HepG2 (cell line): Measurements from ENCODE around the gene HCRT. TPM values are rescaled to one million over a fixed set of nuclear protein-coding genes. Genes with fewer than 3 reads are reported as not detected.

Source experiments
- ADNP ChIP-seq: sonication (generic); formaldehyde crosslinking; IDR thresholded peaks from 2 replicates; pipeline ENCODE4 v1.4.0; 2020; ENCODE audit warnings: missing genetic modification reagents
- AKAP8 ChIP-seq: sonication (generic); formaldehyde crosslinking; IDR thresholded peaks from 2 replicates; pipeline ENCODE4 v1.5.1; 2020; ENCODE audit warnings: mild to moderate bottlenecking, missing genetic modification reagents
- CENPX ChIP-seq: sonication (generic); formaldehyde crosslinking; IDR thresholded peaks from 2 replicates; pipeline ENCODE4 v1.9.0; 2021; ENCODE audit warnings: mild to moderate bottlenecking, missing genetic modification reagents, moderate library complexity
- EZH2 ChIP-seq: conservative IDR thresholded peaks from 2 replicates; pipeline ENCODE4 v1.6.1; 2012; ENCODE audit warnings: mild to moderate bottlenecking, low read depth, low read length, moderate library complexity
- FOXA3 ChIP-seq: IDR thresholded peaks from 2 replicates; pipeline ENCODE4 v1.6.1; 2016; ENCODE audit warnings: missing genetic modification reagents, missing compliant biosample characterization
- GZF1 ChIP-seq: sonication (generic); formaldehyde crosslinking; IDR thresholded peaks from 2 replicates; pipeline ENCODE4 v1.5.1; 2020; ENCODE audit warnings: mild to moderate bottlenecking, missing genetic modification reagents
- JUND ChIP-seq: sonication (generic); formaldehyde crosslinking; IDR thresholded peaks from 2 replicates; pipeline ENCODE4 v1.8.0; 2022; ENCODE audit warnings: mild to moderate bottlenecking, missing genetic modification reagents
- MAFF ChIP-seq: IDR thresholded peaks from 2 replicates; pipeline ENCODE4 v1.6.1; 2011; ENCODE audit warnings: low read depth, low read length, improper control_type of control experiment
- MAFG ChIP-seq: sonication (generic); formaldehyde crosslinking; IDR thresholded peaks from 2 replicates; pipeline ENCODE4 v1.5.1; 2020; ENCODE audit warnings: mild to moderate bottlenecking, missing genetic modification reagents
- NFATC3 ChIP-seq: sonication (generic); formaldehyde crosslinking; IDR thresholded peaks from 2 replicates; pipeline ENCODE4 v1.5.1; 2020; ENCODE audit warnings: mild to moderate bottlenecking, missing genetic modification reagents
- NR1H2 ChIP-seq: sonication (generic); formaldehyde crosslinking; IDR thresholded peaks from 2 replicates; pipeline ENCODE4 v1.8.1; 2022; ENCODE audit warnings: low read depth, missing genetic modification reagents, borderline replicate concordance
- NR2F2 ChIP-seq: IDR thresholded peaks from 2 replicates; pipeline ENCODE4 v1.6.1; 2012; ENCODE audit warnings: low read depth, inconsistent platforms, borderline replicate concordance
- RXRA ChIP-seq: sonication (generic); formaldehyde crosslinking; IDR thresholded peaks from 2 replicates; pipeline ENCODE4 v1.5.1; 2020; ENCODE audit warnings: missing genetic modification reagents
- SMAD3 ChIP-seq: sonication (generic); formaldehyde crosslinking; IDR thresholded peaks from 2 replicates; pipeline ENCODE4 v1.4.0; 2020; ENCODE audit warnings: missing genetic modification reagents
- SUZ12 ChIP-seq: fragments of 150-350 bp; IDR thresholded peaks from 2 replicates; pipeline ENCODE4 v1.6.1; 2014; ENCODE audit warnings: low read depth, low read length
- ZBTB1 ChIP-seq: sonication (generic); formaldehyde crosslinking; IDR thresholded peaks from 2 replicates; pipeline ENCODE4 v1.4.0; 2020; ENCODE audit warnings: missing genetic modification reagents, borderline replicate concordance
- ZBTB37 ChIP-seq: sonication (generic); formaldehyde crosslinking; IDR thresholded peaks from 2 replicates; pipeline ENCODE4 v1.4.0; 2020; ENCODE audit warnings: mild to moderate bottlenecking, missing genetic modification reagents
- ZNF224 ChIP-seq: sonication (generic); formaldehyde crosslinking; IDR thresholded peaks from 2 replicates; pipeline ENCODE4 v1.5.0; 2020; ENCODE audit warnings: mild to moderate bottlenecking, missing genetic modification reagents
- ZNF432 ChIP-seq: sonication (generic); formaldehyde crosslinking; IDR thresholded peaks from 2 replicates; pipeline ENCODE4 v1.5.0; 2020; ENCODE audit warnings: missing genetic modification reagents, mild to moderate bottlenecking, borderline replicate concordance
- ZNF558 ChIP-seq: sonication (generic); formaldehyde crosslinking; IDR thresholded peaks from 2 replicates; pipeline ENCODE4 v1.9.0; 2022; ENCODE audit warnings: mild to moderate bottlenecking, missing genetic modification reagents, borderline replicate concordance
- ZNF660 ChIP-seq: sonication (generic); formaldehyde crosslinking; IDR thresholded peaks from 2 replicates; pipeline ENCODE4 v1.5.1; 2020; ENCODE audit warnings: mild to moderate bottlenecking, low read depth, missing genetic modification reagents, borderline replicate concordance
- ZNF75D ChIP-seq: sonication (generic); formaldehyde crosslinking; IDR thresholded peaks from 2 replicates; pipeline ENCODE4 v1.8.1; 2023; ENCODE audit warnings: missing genetic modification reagents, mild to moderate bottlenecking, borderline replicate concordance
- ZNF792 ChIP-seq: IDR thresholded peaks from 2 replicates; pipeline ENCODE4 v1.6.1; 2016
- polyA plus RNA-seq, 8 experiments: library from polyadenylated mRNA; depleted of rRNA in 3 of 8; stranded (reverse) in 7 of 8; unstranded in 1 of 8; fragments of >200 nt; fragmentation: Illumina TruSeq in 4 of 8; extraction: Trizol in 4 of 8; gene quantifications; 2 replicates each; pipeline versions ENCODE4 v1.2.1 to v1.2.3, GENCODE V29; 2011 to 2016; ENCODE audit warnings: low read depth in 4 of 8, missing spikeins in 1 of 8, mixed read lengths in 1 of 8; ENCODE audit not compliant: insufficient read depth in 1 of 8
- total RNA-seq, 5 experiments: library from RNA; depleted of rRNA; stranded (reverse); fragments of >200 nt; fragmentation: Illumina TruSeq; extraction: Trizol; gene quantifications; 2 replicates each; pipeline ENCODE4 v1.2.3, GENCODE V29; 2016; ENCODE audit warnings: low read depth in 1 of 5
- TF ChIP-seq, protein P1 (sequence below): sonication (generic); formaldehyde crosslinking; IDR thresholded peaks from 2 replicates; pipeline ENCODE4 v1.4.0; 2020; ENCODE audit warnings: missing genetic modification reagents
- TF ChIP-seq, protein P2 (sequence below): sonication (generic); formaldehyde crosslinking; IDR thresholded peaks from 2 replicates; pipeline ENCODE4 v1.4.0; 2020; ENCODE audit warnings: mild to moderate bottlenecking, missing genetic modification reagents
- TF ChIP-seq, protein P3 (sequence below): sonication (generic); formaldehyde crosslinking; conservative IDR thresholded peaks from 2 replicates; pipeline ENCODE4 v1.8.0; 2022; ENCODE audit warnings: low read depth, missing genetic modification reagents

The HCRT gene
- total and polyA plus RNA-seq, 2 of the 13 experiments (the other 11 are each of a cell fraction or from before 2014, with no cell fraction given) = not detected

DNA sequence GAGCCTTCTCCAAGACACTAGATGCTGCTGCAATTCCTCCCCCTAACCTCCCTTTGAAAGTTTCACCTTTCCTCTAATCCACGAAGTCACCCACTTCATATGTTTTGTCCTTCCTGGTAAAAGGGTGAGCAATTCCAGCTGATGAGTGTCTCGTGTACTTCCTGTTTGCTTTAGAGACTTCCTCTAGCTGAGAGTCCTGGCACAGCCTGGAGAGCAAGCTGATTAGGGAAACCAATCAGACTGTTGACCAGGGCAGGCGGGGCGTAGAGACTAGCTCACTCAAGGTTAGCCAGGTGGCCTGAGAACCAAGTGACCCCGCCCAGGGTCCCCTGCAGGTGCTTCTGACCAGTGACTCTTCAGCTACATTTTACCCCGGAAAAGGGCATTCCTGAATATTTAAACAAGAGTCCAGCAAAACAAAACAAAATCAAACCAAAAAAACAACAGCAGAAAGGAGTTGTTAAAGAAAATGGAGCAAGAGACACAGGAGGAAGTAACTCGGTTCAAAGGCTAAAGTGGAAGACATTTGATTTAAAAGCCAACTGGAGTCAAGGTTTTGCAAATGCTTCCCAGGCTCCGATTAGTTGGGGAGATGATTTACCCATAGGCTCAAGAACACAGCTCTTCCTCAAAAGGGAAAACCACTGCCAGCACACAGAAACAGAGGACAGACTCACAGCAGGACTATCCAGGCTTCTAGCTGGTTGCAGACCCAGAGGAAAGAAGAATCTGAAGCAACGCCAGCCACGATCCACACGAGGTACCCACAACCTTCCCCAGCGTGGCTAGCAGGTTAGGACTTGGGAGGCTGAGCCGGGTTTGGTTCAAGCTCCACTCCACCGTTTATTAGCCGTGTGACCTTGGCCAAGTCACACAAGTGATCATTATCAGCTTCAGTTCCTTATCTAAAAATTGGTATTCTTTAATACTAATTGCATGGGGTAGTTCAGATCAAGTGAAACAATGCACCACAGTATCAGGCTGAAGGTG, 49.3 kb downstream of the HCRT start (continued):
- TF ChIP-seq, protein P1, sequence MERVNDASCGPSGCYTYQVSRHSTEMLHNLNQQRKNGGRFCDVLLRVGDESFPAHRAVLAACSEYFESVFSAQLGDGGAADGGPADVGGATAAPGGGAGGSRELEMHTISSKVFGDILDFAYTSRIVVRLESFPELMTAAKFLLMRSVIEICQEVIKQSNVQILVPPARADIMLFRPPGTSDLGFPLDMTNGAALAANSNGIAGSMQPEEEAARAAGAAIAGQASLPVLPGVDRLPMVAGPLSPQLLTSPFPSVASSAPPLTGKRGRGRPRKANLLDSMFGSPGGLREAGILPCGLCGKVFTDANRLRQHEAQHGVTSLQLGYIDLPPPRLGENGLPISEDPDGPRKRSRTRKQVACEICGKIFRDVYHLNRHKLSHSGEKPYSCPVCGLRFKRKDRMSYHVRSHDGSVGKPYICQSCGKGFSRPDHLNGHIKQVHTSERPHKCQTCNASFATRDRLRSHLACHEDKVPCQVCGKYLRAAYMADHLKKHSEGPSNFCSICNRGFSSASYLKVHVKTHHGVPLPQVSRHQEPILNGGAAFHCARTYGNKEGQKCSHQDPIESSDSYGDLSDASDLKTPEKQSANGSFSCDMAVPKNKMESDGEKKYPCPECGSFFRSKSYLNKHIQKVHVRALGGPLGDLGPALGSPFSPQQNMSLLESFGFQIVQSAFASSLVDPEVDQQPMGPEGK (CRISPR knock-in tag) = peak; percentile 31; the same call in 1 of the 2 replicates
- no peak for TF ChIP-seq ADNP (CRISPR knock-in tag)
- no peak for TF ChIP-seq SUZ12
- peak; percentile 67; the same call in 1 of the 2 replicates for TF ChIP-seq RXRA (CRISPR knock-in tag)
- no peak for TF ChIP-seq ZBTB1 (CRISPR knock-in tag)
- no peak for TF ChIP-seq GZF1 (CRISPR knock-in tag)
- TF ChIP-seq MAFF = 0 out of 2 replicates have a peak, but pooled peaks have one; percentile 2
- TF ChIP-seq ZNF224 (CRISPR knock-in tag) = no peak
- TF ChIP-seq ZNF432 = no peak
- no peak for TF ChIP-seq NR2F2
- TF ChIP-seq ZNF558 (CRISPR knock-in tag) = no peak
- TF ChIP-seq NFATC3 (CRISPR knock-in tag) = no peak
- TF ChIP-seq, protein P2, sequence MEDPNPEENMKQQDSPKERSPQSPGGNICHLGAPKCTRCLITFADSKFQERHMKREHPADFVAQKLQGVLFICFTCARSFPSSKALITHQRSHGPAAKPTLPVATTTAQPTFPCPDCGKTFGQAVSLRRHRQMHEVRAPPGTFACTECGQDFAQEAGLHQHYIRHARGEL = no peak
- TF ChIP-seq, protein P3, sequence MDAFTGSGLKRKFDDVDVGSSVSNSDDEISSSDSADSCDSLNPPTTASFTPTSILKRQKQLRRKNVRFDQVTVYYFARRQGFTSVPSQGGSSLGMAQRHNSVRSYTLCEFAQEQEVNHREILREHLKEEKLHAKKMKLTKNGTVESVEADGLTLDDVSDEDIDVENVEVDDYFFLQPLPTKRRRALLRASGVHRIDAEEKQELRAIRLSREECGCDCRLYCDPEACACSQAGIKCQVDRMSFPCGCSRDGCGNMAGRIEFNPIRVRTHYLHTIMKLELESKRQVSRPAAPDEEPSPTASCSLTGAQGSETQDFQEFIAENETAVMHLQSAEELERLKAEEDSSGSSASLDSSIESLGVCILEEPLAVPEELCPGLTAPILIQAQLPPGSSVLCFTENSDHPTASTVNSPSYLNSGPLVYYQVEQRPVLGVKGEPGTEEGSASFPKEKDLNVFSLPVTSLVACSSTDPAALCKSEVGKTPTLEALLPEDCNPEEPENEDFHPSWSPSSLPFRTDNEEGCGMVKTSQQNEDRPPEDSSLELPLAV (CRISPR knock-in tag) = no peak
- no peak for TF ChIP-seq CENPX
- TF ChIP-seq AKAP8 (CRISPR knock-in tag) = no peak
- TF ChIP-seq ZNF660 (CRISPR knock-in tag) = no peak
- no peak for TF ChIP-seq ZNF75D (CRISPR knock-in tag)
- 0 out of 2 replicates have a peak, but pooled peaks have one; percentile 25 for TF ChIP-seq SMAD3
- TF ChIP-seq ZNF792 (CRISPR knock-in tag) = peak; percentile 73; the same call in 1 of the 2 replicates
- 0 out of 2 replicates have a peak, but pooled peaks have one; percentile 14 for TF ChIP-seq JUND (CRISPR knock-in tag)
- TF ChIP-seq NR1H2 (CRISPR knock-in tag) = no peak
- no peak for TF ChIP-seq MAFG (CRISPR knock-in tag)
- TF ChIP-seq EZH2 = no peak
- TF ChIP-seq ZBTB37 (CRISPR knock-in tag) = no peak; the same call in 1 of the 2 replicates
- TF ChIP-seq FOXA3 (CRISPR knock-in tag) = peak; percentile 80
